ENCODE results near the gene KCNMB2.

KCNMB2 gene

DNA sequence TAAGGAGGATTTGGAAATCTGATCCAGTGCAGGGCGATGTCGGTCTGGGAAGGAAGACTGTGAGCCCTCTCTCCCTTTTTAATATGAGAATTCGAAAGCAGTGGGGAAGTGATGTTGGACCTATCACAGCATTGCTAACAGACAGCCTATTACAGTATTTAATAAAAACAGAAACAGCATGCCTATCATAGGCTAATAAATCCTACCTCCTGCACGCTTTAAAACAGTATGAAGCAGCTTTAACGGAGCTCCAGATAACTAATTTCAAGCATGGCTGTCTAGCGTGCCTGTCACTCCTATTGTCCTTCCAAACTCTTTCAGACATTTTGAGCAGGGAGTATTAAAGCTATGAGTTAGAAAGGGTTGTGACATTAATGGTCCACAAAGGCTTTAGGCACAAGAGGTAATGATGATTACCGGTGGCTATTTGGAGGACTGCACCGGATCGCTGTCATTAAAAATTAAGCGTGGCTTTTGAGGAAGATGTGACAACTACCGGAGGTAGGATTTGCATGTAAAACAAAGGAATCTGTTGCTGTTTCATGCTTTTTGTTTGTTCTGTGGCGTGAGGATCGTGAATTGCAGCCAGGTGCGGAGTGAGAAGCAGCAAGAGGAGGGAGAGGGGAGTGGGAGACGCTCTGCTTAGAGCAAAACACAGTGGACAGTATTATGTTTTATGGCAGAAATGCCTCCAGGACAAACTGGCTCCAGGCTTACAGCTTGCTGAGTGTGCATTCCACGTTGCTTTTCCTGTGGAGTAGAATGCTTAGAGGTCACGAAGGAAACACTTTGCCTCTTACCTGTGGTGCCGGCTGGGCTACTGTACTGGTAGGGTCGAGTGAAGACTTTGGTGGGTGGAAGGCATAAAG lies at the start of gene KCNMB2:
KCNMB2 (plus strand) TSS at position 226 of the 869 bp plus-strand sequence.
- in situ Hi-C loops (cut with HindIII; ENCODE audit: low pct_unique_long_range_greater_than_20kb, low sequenced_read_pairs) = no loop called here
- DNase-seq (ENCODE audit: low read depth in 1 of 2, low spot score in 1 of 2) = peak; percentile 11 to 31

DNA sequence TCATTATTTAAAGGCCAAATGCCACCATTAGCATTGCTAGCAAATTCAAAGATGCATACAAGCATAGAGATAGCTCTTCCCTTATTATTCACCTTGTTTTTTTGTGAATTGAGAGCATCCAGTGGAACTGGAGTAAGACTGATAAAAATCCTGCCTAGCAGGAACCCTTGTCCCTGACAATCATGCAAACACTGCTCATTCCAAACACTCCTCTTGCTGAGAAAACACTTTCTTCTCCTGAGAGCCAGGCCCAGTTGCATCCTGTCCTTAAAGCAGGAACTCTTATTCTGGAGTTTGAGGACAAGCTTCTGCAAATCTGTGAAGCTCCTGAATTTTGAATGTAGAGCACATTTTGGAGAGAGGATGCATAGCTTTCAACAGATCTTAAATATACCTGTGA lies 49.3 kb upstream of the KCNMB2 start:
- no peak for DNase-seq (ENCODE audit: low read depth in 1 of 2, low spot score in 1 of 2)
- in situ Hi-C loops (cut with HindIII; ENCODE audit: low pct_unique_long_range_greater_than_20kb, low sequenced_read_pairs) = no loop called here
- no peak for TF ChIP-seq JUND (IDR thresholded peaks at IDR 0.05; ENCODE audit: low read depth)

More for the DNA sequence above, at the start of gene KCNMB2:
- TF ChIP-seq JUND (IDR thresholded peaks at IDR 0.05; ENCODE audit: low read depth) = no peak

DNA sequence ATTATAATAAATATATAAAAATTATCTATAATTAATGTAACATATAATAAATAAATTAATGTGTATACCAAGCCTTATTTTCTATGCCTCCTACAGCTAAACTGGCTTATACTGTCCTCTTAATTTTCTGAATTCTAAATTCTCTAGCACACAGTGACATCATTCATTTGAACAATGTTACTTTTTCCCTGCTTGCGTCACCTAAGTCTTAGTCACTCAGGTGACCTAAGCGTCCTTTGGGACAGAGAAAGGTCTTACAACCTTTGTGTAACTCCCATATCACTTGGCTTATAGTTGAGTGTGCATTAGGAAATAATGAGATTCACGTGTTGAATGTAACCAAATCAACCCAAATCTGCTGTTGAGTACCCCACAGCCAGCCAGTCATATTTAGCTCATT lies 48.5 kb upstream of the KCNMB2 start:
- in situ Hi-C loops (cut with HindIII; ENCODE audit: low pct_unique_long_range_greater_than_20kb, low sequenced_read_pairs) = no loop called here
- TF ChIP-seq JUND (IDR thresholded peaks at IDR 0.05; ENCODE audit: low read depth) = no peak
- no peak for DNase-seq (ENCODE audit: low read depth in 1 of 2, low spot score in 1 of 2)

DNA sequence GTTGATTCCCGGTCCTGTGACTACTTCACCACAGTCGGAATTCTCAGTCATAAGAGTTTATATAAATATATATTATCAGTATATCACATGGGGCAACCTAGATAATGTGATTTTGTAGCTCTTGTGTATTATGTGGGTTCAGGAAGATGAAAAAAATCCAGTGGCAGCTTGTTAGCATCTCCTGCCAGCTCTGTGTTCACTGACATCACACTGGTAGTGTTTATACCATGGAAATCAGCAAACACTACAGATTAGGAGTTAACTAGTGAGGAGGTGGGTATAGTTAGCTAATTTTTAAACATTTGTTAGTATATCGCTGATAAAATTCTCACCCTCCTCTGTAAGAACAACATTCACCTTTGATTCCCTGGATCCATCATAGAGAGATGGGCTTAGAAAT lies 44.5 kb upstream of the KCNMB2 start:
- DNase-seq (ENCODE audit: low read depth in 1 of 2, low spot score in 1 of 2) = no peak
- no peak for TF ChIP-seq JUND (IDR thresholded peaks at IDR 0.05; ENCODE audit: low read depth)
- in situ Hi-C loops (cut with HindIII; ENCODE audit: low pct_unique_long_range_greater_than_20kb, low sequenced_read_pairs) = no loop called here

DNA sequence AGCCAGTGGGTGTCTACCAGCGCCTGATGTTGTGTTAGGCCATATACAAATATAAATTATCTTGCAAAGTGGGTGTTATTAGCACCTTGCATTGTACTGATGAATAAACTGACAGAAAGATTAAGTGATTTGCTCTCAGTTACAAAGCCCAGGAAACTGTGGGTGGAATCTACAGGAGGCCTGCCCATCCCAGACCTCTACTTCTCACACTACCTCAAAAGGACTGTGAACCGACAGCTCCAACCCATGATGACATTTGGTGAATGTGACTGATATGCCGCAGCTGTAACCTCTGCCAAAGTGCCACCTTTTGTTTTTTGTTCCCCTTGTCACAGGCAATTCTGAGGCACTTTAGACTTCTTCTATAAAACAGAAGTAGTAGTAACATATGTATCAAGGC lies 43.7 kb upstream of the KCNMB2 start:
- TF ChIP-seq JUND (IDR thresholded peaks at IDR 0.05; ENCODE audit: low read depth) = no peak
- in situ Hi-C loops (cut with HindIII; ENCODE audit: low pct_unique_long_range_greater_than_20kb, low sequenced_read_pairs) = no loop called here
- DNase-seq (ENCODE audit: low read depth in 1 of 2, low spot score in 1 of 2) = no peak

DNA sequence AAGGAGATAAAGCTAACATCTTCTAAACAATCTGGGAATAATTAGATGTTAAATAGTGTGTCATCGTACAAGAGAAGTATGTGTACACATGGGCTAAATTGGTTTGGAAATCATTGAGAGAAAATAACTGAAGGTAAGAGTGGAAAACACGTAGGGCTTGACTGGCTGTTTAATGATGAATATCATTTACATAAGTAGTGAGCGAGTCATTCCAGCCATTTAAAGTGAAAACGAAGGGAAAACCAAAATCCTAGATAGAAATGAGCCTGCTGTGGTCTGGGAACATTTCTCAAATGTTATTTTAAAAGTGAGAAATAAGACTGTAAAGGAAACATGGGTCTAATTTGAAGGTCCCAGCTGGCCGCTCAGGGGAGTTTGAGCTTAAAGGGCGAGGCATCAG lies 41.9 kb upstream of the KCNMB2 start:
- in situ Hi-C loops (cut with HindIII; ENCODE audit: low pct_unique_long_range_greater_than_20kb, low sequenced_read_pairs) = no loop called here
- DNase-seq (ENCODE audit: low read depth in 1 of 2, low spot score in 1 of 2) = no peak
- no peak for TF ChIP-seq JUND (IDR thresholded peaks at IDR 0.05; ENCODE audit: low read depth)

DNA sequence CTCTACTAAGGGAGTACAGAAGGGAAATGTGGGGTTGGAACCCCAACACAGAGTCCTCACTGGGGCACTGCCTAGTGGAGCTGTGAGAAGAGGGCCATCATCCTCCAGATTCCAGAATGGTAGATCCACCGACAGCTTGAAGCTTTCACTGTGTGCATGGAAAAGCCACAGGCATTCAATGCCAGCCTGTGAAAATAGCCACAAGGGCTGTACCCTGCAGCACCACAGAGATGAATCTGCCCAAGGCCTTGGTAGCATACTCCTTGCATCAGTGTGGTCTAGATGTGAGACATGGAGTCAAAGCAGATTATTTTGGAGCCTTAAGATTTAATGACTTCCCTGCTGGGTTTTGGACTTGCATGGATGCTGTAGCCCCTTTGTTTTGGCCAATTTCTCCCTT lies 39.3 kb upstream of the KCNMB2 start:
- DNase-seq (ENCODE audit: low read depth in 1 of 2, low spot score in 1 of 2) = no peak
- TF ChIP-seq JUND (IDR thresholded peaks at IDR 0.05; ENCODE audit: low read depth) = no peak
- in situ Hi-C loops (cut with HindIII; ENCODE audit: low pct_unique_long_range_greater_than_20kb, low sequenced_read_pairs) = no loop called here

- no peak for DNase-seq (ENCODE audit: low read depth in 1 of 2, low spot score in 1 of 2)
- TF ChIP-seq JUND (IDR thresholded peaks at IDR 0.05; ENCODE audit: low read depth) = no peak
- in situ Hi-C loops (cut with HindIII; ENCODE audit: low pct_unique_long_range_greater_than_20kb, low sequenced_read_pairs) = no loop called here
Observed at GRCh38 chr3:178498871-178499270, 37.4 kb upstream of the KCNMB2 start.

DNA sequence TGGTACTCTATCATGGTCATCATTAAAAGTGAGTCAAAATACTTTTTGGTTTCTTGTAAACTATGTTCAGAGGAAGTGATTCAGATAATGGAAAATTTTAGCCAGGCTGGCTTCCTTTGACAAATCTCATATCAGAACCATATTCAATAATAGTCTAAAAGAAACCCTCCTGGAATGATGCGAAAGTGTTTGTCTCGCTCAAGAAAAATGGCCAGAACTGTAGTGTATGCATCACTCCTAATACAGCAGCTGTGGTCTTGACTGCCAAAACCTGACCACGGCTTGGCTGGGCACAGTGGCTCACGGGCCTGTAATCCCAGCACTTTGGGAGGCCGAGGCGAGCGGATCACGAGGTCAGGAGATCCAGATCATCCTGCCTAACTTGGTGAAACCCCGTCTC lies 35.6 kb upstream of the KCNMB2 start:
- no peak for DNase-seq (ENCODE audit: low read depth in 1 of 2, low spot score in 1 of 2)
- in situ Hi-C loops (cut with HindIII; ENCODE audit: low pct_unique_long_range_greater_than_20kb, low sequenced_read_pairs) = no loop called here
- no peak for TF ChIP-seq JUND (IDR thresholded peaks at IDR 0.05; ENCODE audit: low read depth)

DNA sequence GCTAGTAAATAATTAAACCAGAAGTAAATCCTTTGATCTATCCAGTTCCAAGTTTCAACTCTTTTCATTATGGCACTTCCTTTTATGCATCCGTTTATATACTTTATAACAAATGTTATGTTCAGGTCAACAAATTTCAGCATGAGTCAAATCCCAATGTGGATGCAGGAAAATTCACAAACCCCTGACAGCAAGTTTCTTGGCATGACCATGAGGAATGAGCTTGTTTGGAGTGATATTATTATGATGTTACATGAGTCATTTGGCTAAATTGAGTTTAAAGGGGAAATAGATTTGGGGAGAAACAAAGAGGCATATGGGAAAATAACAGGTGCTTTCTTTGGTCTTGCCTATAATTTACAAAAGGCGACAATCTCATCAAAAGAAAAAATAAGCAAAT lies 32.1 kb upstream of the KCNMB2 start:
- no peak for DNase-seq (ENCODE audit: low read depth in 1 of 2, low spot score in 1 of 2)
- in situ Hi-C loops (cut with HindIII; ENCODE audit: low pct_unique_long_range_greater_than_20kb, low sequenced_read_pairs) = no loop called here
- TF ChIP-seq JUND (IDR thresholded peaks at IDR 0.05; ENCODE audit: low read depth) = no peak

DNA sequence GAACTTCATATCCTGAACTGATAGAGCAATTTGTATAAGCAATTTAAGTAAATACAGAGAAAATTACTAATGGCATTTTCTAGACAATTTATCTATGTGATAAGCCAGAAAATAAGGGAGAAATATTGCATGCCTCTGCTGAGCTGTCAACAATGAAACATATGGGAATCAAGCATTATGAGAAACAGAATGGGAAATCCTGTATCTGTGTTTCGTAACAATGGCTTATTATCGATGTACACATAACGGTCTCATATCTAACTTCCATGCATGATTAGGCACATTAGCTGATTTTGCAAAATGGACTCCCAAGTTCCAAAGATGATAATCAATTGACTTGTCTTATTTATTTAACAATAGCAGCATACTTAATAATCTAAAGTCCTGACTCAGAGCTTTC lies 30.4 kb upstream of the KCNMB2 start:
- no peak for TF ChIP-seq JUND (IDR thresholded peaks at IDR 0.05; ENCODE audit: low read depth)
- in situ Hi-C loops (cut with HindIII; ENCODE audit: low pct_unique_long_range_greater_than_20kb, low sequenced_read_pairs) = no loop called here
- DNase-seq (ENCODE audit: low read depth in 1 of 2, low spot score in 1 of 2) = no peak

DNA sequence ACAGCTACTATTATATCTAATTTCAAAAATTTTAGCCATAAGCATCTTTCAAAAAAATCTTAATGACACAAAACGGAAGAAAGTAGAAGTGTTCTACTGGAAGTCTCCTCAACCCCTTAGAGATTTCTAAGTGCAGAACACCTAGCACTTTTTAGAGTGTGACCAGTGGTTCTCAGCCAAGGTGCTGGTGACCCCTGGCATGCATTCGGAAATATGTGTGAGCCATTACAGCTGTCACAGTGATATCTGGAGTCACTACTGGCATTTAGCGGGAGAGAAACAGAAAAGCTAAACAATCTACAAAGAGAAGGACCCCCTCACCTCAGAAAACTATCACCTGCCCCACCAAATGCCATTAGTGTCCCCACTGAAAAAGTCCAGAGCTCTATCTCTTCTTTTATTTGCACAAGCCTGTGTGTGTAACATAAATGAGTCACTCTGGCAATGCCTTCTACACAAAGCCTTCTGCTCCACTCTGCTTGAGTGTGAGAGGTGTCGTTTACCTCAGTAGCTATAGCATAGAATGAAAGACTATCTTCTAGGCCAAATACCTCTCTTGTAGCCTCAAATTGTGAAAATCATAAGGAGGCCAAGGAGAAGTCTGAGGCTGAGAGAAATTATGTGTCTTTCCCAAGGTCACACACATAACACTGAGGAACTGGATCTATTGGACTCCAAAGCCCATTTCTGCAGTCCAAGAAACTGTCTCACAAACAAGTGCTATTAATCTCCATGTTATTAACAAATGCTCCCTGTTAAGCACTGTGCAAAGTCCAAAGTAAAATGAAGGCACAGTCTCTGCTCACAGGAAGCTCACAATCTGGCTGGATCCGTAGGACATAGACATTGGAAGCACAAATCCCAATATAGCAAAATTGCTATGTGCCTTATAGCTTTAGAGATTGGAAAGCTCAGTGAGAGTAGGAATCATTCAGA lies 28.5 kb upstream of the KCNMB2 start:
- no peak for TF ChIP-seq JUND (IDR thresholded peaks at IDR 0.05; ENCODE audit: low read depth)
- in situ Hi-C loops (cut with HindIII; ENCODE audit: low pct_unique_long_range_greater_than_20kb, low sequenced_read_pairs) = no loop called here
- peak in 1 of 2 experiments; percentile 22 for DNase-seq (ENCODE audit: low read depth in 1 of 2, low spot score in 1 of 2)

- no peak for TF ChIP-seq JUND (IDR thresholded peaks at IDR 0.05; ENCODE audit: low read depth)
- DNase-seq (ENCODE audit: low read depth in 1 of 2, low spot score in 1 of 2) = no peak
- in situ Hi-C loops (cut with HindIII; ENCODE audit: low pct_unique_long_range_greater_than_20kb, low sequenced_read_pairs) = no loop called here
Observed at GRCh38 chr3:178508443-178508825, 27.8 kb upstream of the KCNMB2 start.
